ENCODE results near the gene FAM171A2.
"Not testable (repeated sequence)": the region's sequence is repeated elsewhere in the genome, so short reads cannot be mapped to it uniquely, and the experiment has no call there.

DNA sequence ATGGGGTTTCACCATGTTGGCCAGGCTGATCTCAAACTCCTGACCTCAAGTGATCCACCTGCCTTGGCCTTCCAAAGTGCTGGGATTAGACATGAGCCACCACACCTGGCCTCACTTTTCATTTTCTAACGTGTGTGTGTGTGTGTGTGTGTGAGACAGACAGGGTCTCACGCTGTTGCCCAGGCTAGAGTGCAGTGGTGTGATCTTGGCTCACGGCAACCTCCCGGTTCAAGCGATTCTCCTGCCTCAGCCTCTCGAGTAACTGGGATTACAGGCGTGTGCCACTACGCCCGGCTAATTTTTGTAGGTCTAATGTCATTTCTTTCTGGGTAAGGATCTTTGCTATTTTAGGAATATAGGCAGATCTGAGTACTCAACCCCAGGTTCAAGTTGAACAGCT is 30.5 kb upstream of the FAM171A2 start:
- peak in 1 of 6 experiments; percentile 0 for TF ChIP-seq CTCF (IDR thresholded peaks at IDR 0.05)
- TF ChIP-seq POLR2A (IDR thresholded peaks at IDR 0.05) = not testable (repeated sequence)
